Hepatocyte (in vitro differentiated cells): Measurements from ENCODE around the gene MRPL3. TPM values are rescaled to one million over a fixed set of nuclear protein-coding genes. Genes with fewer than 3 reads are reported as not detected.

Experiments used
- DNase-seq: peaks from one replicate; pipeline ENCODE4 v3.0.0-alpha.2; 2016; ENCODE audit warnings: low spot score
- H2AFZ ChIP-seq: fragments of 200-600 bp; sonication (generic); 2 replicates; pipeline ENCODE4 v1.6.0; 2016; ENCODE audit warnings: antibody characterized with exemption, mild to moderate bottlenecking
- H3K27ac ChIP-seq: fragments of 200-600 bp; sonication (generic); 2 replicates; pipeline ENCODE4 v1.5.1; 2016; ENCODE audit warnings: mild to moderate bottlenecking
- H3K27me3 ChIP-seq: fragments of 200-600 bp; sonication (generic); 2 replicates; pipeline ENCODE4 v1.6.1; 2016
- H3K36me3 ChIP-seq: fragments of 200-600 bp; sonication (generic); replicated peaks from 2 replicates; pipeline ENCODE4 v1.5.1; 2016; ENCODE audit warnings: low read depth; ENCODE audit not compliant: insufficient read depth
- H3K4me1 ChIP-seq: fragments of 200-600 bp; sonication (generic); 2 replicates; pipeline ENCODE4 v1.5.1; 2016; ENCODE audit warnings: mild to moderate bottlenecking, moderate library complexity; ENCODE audit not compliant: insufficient read depth
- H3K4me2 ChIP-seq: fragments of 200-600 bp; sonication (generic); 2 replicates; pipeline ENCODE4 v1.6.0; 2016
- H3K4me3 ChIP-seq: fragments of 200-600 bp; sonication (generic); 2 replicates; pipeline ENCODE4 v1.5.1; 2016; ENCODE audit warnings: mild to moderate bottlenecking
- H3K79me2 ChIP-seq: fragments of 200-600 bp; sonication (generic); 2 replicates; pipeline ENCODE4 v1.6.0; 2017; ENCODE audit warnings: mild to moderate bottlenecking
- H3K9me2 ChIP-seq: fragments of 200-600 bp; sonication (generic); replicated peaks from 2 replicates; pipeline ENCODE4 v1.6.0; 2017; ENCODE audit warnings: mild to moderate bottlenecking; ENCODE audit not compliant: insufficient read depth
- H3K9me3 ChIP-seq: fragments of 200-600 bp; sonication (generic); 2 replicates; pipeline ENCODE4 v1.5.1; 2016; ENCODE audit warnings: low read depth, mild to moderate bottlenecking
- H4K20me1 ChIP-seq: fragments of 200-600 bp; sonication (generic); 2 replicates; pipeline ENCODE4 v1.6.0; 2016; ENCODE audit warnings: mild to moderate bottlenecking; ENCODE audit not compliant: insufficient read depth, poor library complexity, severe bottlenecking
- EZH2 ChIP-seq: fragments of 200-600 bp; sonication (generic); IDR thresholded peaks from 2 replicates; pipeline ENCODE4 v1.6.1; 2016; ENCODE audit warnings: antibody characterized with exemption, mild to moderate bottlenecking, borderline replicate concordance
- EZH2phosphoT487 ChIP-seq: fragments of 200-600 bp; sonication (generic); IDR thresholded peaks from one replicate; pipeline ENCODE4 v1.6.1; 2018; ENCODE audit warnings: antibody characterized with exemption, mild to moderate bottlenecking, low read depth, moderate library complexity; ENCODE audit not compliant: unreplicated experiment, severe bottlenecking
- WGBS: methylation state at CpG from one replicate; pipeline ENCODE4 v1.1.6; 2016; ENCODE audit warnings: low lambda C conversion rate; ENCODE audit errors: missing lambda C conversion rate; 5-methylcytosine and 5-hydroxymethylcytosine counted together
- polyA plus RNA-seq: library from polyadenylated mRNA; unstranded; fragments of >200 nt; fragmentation: Nextera tagmentation; extraction: Ambion mirVana; gene quantifications from 2 replicates; pipeline ENCODE4 v1.2.1, GENCODE V29; 2016
- total RNA-seq: library from RNA; depleted of rRNA; stranded (reverse); fragments of >200 nt; gene quantifications from 2 replicates; pipeline ENCODE4 v1.2.3, GENCODE V29; 2014
- TF ChIP-seq, protein P1 (sequence below): fragments of 200-600 bp; sonication (generic); IDR thresholded peaks from 2 replicates; pipeline ENCODE4 v1.5.1; 2016; ENCODE audit warnings: antibody characterized with exemption, mild to moderate bottlenecking; ENCODE audit not compliant: poor library complexity

MRPL3 gene
- total and polyA plus RNA-seq, 2 experiments from 2014 or later: 87.8 to 113 TPM

DNA sequence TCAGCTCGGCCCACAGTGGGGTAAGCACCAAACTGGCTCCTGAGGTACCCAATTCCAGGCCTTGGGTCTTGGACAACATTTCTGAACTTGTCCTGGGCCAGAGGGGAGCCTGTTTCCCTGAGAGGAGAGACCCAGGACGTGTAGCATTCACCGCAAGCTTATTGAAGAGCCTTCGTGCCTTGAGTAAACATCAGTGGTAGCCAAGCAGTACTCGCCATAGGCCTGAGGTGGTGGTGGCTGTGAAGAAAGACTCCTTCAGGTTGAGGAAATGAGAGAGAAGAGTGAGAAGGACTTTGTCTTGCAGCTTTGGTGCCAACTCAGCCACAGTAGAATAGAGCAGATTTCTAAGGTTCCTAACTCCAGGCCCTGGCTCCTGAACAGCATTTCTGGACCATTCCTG lies 71.0 kb downstream of the MRPL3 start:
- no peak for DNase-seq
- no peaks in the 10 kb centered on the region for H3K9me2 ChIP-seq
- no peak overlapping the region for H3K4me3 ChIP-seq
- no peak overlapping the region for H2AFZ ChIP-seq
- no peaks in the 10 kb centered on the region for H4K20me1 ChIP-seq
- TF ChIP-seq, protein P1, sequence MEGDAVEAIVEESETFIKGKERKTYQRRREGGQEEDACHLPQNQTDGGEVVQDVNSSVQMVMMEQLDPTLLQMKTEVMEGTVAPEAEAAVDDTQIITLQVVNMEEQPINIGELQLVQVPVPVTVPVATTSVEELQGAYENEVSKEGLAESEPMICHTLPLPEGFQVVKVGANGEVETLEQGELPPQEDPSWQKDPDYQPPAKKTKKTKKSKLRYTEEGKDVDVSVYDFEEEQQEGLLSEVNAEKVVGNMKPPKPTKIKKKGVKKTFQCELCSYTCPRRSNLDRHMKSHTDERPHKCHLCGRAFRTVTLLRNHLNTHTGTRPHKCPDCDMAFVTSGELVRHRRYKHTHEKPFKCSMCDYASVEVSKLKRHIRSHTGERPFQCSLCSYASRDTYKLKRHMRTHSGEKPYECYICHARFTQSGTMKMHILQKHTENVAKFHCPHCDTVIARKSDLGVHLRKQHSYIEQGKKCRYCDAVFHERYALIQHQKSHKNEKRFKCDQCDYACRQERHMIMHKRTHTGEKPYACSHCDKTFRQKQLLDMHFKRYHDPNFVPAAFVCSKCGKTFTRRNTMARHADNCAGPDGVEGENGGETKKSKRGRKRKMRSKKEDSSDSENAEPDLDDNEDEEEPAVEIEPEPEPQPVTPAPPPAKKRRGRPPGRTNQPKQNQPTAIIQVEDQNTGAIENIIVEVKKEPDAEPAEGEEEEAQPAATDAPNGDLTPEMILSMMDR: no peak
- no peak for TF ChIP-seq EZH2
- TF ChIP-seq EZH2phosphoT487: no peak
- H3K36me3 ChIP-seq: no peaks in the 10 kb centered on the region
- no peak overlapping the region for H3K4me2 ChIP-seq
- no peaks in the 10 kb centered on the region for H3K79me2 ChIP-seq
- no peak overlapping the region for H3K27ac ChIP-seq
- no peaks in the 10 kb centered on the region for H3K9me3 ChIP-seq
- WGBS: 75% methylated on average over 5 of the region's 5 CpGs
- no peaks in the 10 kb centered on the region for H3K27me3 ChIP-seq
- H3K4me1 ChIP-seq: no peaks in the 10 kb centered on the region

DNA sequence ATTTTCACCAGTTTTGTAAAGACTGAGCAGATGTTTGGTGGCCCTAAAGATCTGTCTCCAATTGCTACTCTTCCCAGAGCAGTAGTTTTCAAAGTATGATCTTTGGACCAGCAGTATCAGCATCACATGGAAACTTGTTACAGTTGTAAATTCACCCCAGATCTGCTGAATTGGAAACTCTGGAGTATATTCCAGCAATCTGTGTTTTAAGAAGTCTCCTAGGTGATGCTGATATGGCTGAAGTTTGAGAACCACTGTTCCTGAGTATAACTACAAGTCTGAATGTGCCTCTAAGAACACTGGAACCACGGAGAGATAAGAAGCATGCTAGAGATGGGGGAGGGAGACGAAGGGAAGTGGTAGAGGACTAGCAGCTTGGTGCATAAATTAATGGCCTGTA lies 75.5 kb downstream of the MRPL3 start:
- Histone ChIP-seq H3K4me1 (no peaks in the 10 kb centered on the region), H3K9me2 (no peaks in the 10 kb centered on the region), H2AFZ (no peak overlapping the region), H4K20me1 (no peaks in the 10 kb centered on the region), H3K27me3 (no peaks in the 10 kb centered on the region), H3K36me3 (no peaks in the 10 kb centered on the region), H3K4me3 (no peak overlapping the region), H3K79me2 (no peaks in the 10 kb centered on the region), H3K9me3 (no peaks in the 10 kb centered on the region), H3K4me2 (no peak overlapping the region), H3K27ac (no peak overlapping the region)
- 39% methylated on average over 2 of the region's 2 CpGs for WGBS
- TF ChIP-seq EZH2: no peak
- TF ChIP-seq EZH2phosphoT487: no peak
- TF ChIP-seq, protein P1: no peak
- no peak for DNase-seq

DNA sequence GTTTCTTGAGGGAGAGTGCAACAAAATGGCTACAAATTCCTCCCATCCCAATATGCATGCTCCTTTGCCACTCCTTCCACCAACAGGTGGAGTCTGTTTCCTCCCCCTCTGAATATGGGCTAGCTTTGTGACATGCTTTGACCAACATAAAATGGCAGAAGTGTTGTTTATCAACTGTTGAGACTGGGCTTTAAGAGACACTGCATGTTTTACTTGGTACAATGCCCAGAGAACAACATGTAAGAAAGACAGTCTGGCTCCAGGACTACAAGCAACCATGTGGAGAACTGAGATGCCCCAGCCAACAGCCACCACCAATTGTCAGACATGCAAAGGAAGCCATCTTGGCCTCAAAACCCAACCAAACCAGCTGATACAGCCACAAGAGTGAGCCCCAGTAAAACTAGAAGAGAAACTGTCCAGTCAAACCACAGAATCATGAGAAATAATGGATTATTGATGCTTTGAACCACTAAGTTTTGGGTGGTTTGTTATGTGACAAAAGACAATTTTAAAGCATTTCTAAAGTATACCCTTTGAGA lies 80.7 kb downstream of the MRPL3 start:
- Histone ChIP-seq H3K27ac (no peak overlapping the region), H3K36me3 (no peaks in the 10 kb centered on the region), H3K4me2 (no peak overlapping the region), H3K9me2 (no peaks in the 10 kb centered on the region), H3K9me3 (no peaks in the 10 kb centered on the region), H3K4me3 (no peak overlapping the region), H4K20me1 (no peaks in the 10 kb centered on the region), H3K4me1 (no peaks in the 10 kb centered on the region), H3K79me2 (no peaks in the 10 kb centered on the region), H3K27me3 (no peaks in the 10 kb centered on the region), H2AFZ (no peak overlapping the region)
- DNase-seq: no peak
- TF ChIP-seq, protein P1: no peak
- no peak for TF ChIP-seq EZH2
- TF ChIP-seq EZH2phosphoT487: no peak

DNA sequence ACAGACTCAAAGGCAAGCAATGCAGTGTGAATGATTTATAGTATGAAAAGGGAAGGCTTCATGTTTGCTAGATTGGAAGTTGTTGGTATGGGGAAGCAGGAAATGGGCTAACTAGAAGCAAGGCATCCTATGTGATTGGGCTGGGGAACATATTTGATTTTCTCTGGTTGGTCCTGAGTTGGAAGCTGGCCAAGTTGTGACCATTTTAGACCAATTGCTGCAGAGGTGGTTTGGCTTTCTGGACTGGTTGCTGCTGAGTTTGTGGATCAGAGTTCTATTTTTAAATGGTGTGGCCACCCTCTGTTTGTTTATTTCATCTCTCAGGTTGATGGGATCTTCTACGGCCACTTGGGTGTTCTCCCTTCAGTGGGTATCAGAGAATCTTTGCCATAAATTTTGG lies 81.5 kb downstream of the MRPL3 start:
- no peaks in the 10 kb centered on the region for H3K4me1 ChIP-seq
- no peak overlapping the region for H2AFZ ChIP-seq
- no peak overlapping the region for H3K27ac ChIP-seq
- no peak overlapping the region for H3K4me2 ChIP-seq
- H4K20me1 ChIP-seq: no peaks in the 10 kb centered on the region
- H3K79me2 ChIP-seq: no peaks in the 10 kb centered on the region
- no peaks in the 10 kb centered on the region for H3K27me3 ChIP-seq
- no peak for DNase-seq
- no peaks in the 10 kb centered on the region for H3K9me2 ChIP-seq
- H3K36me3 ChIP-seq: no peaks in the 10 kb centered on the region
- no peak overlapping the region for H3K4me3 ChIP-seq
- TF ChIP-seq EZH2: no peak
- no peak for TF ChIP-seq EZH2phosphoT487
- TF ChIP-seq, protein P1: no peak
- WGBS: 89% methylated on average over 1 of the region's 1 CpG
- H3K9me3 ChIP-seq: no peaks in the 10 kb centered on the region
